Limb (tissue), 2 donors: ENCODE data around the gene PKP3.
"Not testable (repeated sequence)": the region's sequence is repeated elsewhere in the genome, so short reads cannot be mapped to it uniquely, and the experiment has no call there.

Experiments
- DNase-seq, 2 donors: peaks; one replicate each; pipeline ENCODE4 v3.0.0-alpha.2; 2016; ENCODE audit errors: extremely low spot score in 2 of 2

Gene PKP3

DNA sequence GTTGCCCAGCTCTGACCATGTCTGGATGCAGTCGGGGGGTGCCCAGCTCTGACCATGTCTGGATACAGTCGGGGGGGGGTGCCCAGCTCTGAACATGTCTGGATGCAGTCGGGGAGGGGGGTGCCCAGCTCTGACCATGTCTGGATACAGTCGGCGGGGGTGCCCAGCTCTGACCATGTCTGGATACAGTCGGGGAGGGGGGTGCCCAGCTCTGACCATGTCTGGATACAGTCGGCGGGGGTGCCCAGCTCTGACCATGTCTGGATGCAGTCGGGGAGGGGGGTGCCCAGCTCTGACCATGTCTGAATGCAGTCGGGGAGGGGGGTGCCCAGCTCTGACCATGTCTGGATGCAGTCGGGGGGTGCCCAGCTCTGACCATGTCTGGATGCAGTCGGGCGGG, 16.7 kb downstream of the PKP3 start:
- DNase-seq = not testable (repeated sequence)

GRCh38 chr11:411520-411919, 17.5 kb downstream of the PKP3 start:
- DNase-seq = not testable (repeated sequence)

DNA sequence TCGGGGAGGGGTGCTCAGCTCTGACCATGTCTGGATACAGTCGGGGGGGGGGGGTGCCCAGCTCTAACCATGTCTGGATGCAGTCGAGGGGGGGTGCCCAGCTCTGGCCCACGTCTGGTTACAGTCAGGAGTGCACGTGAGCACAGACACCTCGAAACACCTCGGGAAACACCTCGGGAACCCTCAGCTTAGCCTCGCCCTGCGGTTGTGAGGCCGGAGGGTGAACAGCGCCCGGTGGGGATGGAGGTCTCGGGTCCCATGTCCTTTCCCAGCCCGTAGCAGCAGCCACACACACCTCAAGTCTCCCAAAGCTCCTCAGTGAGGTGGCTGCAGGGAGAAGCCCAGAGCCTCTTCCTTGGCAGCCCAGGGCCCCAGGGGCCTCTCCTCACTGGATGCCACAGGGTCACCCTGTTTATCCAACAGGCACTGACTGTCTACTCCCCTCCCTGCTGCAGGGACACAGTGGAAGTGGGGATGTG, 18.7 kb downstream of the PKP3 start:
- no peak for DNase-seq

DNA sequence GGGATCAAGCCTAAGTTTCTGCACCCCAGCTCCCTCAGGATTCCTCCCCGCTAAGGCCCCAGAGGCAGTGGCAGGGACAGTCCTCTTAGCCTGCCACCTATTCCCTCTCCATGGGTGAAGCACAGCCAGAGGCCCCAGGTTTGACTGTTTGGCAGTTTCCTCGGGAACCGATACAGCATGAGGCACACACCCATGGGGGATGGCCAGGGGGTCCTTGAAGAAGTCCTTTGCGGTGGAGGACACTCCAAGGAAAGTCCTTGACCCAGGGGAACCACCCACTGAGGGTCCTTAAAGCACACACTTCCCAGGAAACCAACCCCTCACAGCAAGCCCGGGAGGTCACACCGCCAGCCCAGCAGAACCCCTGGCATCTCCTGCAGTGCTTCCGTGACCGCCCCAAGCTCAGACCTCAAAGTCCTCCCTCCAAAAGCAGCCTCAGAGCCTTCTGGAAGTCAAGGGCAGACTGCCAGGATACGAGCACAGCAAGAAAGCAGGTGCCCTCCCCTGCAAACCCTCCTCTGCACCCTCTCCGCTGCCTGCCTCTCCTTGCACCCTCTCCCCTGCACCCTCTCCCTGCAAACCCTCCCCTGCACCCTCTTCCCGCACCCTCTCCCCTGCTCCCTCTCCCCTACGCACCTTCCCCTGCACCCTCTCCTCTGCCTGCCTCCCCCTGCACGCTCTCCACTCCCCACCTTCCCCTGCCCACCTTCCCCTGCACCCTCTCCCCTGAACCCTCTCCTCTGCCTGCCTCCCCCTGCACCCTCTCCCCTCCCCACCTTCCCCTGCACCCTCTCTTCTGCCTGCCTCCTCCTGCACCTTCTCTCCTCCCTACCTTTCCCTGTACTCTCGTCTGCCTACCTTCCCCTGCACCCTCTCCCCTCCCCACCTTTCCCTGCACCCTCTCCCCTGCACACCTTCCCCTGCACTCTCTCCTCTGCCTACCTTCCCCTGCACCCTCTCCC, 19.4 kb downstream of the PKP3 start:
- no peak for DNase-seq

DNA sequence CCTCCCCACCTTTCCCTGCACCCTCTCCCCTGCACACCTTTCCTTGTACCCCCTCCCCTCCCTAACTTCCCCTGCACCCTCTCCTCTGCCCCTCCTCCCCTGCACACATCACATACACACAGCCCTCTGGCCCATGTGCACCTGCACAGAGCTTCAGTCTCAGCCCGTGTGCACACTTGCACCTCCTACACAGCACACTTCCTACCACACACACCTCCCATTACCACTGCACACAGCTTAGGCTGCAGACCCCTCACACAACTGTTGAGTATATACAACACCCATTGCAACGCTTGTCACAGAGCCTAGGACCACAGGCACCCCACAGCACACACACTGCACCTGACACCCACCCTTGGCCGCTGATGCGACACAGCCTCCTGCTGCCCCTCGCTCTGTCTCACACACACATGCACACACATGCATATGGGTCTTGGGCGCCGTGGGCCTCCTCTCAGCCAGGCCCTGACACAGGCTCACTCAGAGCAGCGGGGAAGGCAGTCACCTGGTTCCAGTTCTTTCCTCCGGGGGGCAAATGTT, 20.4 kb downstream of the PKP3 start:
- DNase-seq = no peak

DNA sequence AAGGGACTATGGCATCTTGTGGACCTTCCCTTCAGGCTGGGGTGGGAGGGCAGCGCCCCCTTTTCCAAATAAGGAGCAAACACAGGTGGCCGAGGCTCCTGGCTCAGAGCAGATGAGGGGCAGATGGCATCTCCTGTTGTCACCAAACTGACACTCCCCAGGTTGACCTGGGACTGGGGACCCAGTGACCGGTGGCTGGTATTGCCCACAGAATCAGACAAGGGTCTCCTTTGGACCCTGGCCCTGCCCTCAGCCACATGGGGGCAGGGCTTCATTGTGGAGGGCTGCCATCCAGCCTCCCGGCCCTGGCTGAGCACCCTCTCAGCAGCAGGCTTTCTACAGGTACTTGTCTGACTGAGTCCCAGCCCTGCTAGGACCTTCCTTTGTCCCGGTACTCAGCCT, 21.6 kb downstream of the PKP3 start:
- DNase-seq = no peak

GRCh38 chr11:416051-416756, 22.2 kb downstream of the PKP3 start:
- DNase-seq = no peak

GRCh38 chr11:416757-417621, 23.0 kb downstream of the PKP3 start:
- no peak for DNase-seq

DNA sequence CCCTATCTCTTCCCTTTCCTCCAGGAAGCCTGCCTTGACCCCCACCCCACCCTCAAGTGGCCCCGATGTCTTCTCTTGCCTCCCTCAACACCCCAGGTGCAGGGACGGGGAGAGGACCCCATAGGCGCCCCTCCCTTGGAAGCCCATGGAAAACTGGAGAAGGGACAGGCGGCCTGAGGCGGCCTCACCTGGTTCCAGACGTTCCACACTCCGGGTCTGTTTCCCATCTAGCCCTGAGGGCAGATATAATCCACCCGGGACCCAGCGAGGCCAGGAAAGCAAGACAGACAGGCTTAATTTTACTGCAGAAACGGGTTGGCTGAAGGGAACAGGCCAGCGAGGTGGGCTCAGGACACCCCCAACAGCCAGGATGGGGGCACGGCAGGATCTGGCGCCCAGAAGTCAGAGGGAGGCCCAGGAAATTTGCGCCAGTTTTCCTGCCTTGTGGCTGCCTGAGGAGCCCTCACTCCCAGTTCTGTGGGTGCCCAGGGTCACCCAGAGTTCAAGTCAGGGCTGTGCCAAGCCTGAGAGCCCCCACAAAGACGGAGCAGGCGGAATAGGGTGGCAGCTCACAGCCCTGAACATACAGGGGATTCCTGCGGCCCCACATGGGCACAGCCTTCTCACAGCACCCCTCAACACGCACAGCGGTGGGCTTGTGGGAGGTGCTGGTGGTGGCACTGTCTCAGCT, 23.8 kb downstream of the PKP3 start:
- DNase-seq = no peak

- no peak for DNase-seq
Observed at GRCh38 chr11:418343-419247, 24.6 kb downstream of the PKP3 start.

DNA sequence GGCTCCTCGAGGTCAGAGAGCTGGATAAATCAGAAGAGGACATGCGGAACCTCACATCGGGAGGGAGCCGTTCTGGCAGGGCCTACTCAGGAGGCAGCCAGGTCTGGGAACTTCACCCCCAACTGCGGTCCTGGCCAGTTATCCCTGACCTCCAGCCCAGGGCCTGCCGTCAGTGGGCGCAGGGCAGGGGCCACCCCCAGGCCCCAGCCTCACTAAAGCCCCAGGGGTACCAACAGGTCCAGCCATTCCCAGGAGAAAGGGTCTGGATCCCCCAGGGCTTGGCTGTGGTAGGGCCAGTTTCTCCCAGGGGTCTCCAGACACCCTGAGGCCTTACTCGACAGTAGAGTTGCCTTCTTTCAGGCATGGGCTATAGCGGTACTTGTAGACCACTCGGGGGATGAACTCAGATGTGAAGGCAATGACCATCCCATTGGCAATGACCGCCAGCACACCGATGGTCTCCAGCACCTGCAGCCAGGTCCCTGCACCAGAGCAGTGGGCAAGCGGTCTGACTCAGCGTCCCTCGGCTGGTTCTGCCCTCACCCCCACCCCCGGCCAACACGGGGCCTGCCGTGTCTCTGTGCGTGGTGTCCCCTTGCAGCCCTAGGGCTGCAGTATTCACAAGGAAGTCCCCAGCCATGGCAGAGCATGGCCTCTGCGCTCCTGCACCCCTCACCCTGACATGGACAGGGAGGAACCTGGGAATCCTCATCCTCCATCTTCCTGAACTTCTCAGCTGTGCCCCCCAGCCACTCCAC, 25.4 kb downstream of the PKP3 start:
- DNase-seq = no peak

DNA sequence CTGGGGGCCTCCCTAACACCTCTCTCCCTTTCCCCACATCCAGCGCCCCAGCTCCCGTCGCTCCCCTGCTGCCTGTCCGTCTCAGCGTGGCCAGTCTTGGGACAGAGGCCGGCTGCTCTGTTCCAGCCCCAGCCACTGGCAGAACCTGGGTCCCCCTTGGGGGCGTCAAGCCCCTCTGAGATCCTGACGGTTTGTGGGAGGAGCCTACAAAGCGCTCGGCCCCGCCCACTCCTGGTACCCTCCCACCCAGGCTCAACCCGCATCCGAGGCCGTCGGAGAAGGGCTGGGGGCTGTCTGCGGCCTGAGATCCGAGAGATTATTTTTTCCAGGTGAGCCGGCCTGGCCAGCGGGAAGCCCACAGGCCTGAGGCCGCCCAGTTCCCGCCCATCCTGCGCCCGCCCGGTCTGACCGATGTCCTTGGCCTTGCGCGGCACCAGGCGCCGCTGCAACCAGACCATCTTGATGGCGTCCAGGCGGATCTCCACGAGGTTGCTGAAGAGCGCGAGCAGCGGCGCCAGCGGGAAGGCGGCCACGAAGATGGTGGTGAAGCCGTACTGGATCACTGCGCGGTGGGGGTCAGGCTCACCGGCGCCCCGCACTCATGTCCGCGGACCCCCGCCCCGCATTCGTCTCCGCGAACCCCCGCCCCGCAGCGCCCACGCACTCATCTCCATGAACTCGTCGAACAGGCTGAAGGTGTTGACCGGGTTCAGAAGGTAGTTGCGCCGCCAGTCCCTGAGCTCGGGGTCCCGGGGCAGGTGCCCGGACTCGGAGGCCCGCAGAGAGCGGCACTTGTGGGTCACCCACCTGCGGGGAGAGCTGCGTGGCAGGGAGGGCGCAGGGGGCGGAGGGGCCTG, 26.3 kb downstream of the PKP3 start:
- no peak for DNase-seq

DNA sequence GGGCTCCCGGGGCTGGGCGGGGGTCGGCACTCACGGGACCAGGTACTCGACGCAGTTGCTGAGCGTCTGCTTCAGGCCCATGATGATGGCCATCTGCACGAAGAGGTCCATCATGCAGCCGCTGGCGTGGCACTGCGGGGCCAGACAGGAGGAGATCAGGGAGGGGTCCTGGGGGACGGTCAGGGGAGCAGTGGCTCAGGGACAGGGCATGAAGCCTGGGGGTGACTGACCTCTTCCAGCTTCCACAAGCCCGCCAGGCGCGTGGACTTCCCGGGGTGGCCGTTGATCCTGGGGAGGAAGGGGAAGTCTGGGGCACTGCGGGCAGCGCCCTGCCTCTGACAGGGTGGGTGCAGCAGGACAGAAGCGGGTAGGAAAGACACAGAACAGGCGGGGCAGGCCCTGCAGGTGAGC, 26.9 kb downstream of the PKP3 start:
- no peak for DNase-seq

DNA sequence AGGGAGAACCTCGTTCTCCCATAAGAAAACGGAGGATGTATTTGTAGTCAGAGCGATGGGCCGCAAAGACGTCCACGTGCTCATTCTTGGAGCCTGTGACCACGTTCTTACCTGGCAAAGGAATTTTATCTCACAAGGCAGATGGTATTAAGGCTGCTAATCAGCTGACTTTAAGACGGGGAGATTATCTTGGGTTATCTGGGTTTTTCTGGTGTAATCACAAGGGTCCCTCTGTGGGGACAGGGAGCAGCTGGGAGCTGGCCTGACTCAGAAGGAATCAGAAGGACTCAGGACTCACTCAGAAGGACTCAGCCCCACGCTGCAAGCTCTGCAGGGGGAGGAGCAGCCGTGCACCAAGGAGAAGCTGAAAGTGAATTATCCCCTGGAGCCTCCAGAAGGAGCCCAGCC, 28.2 kb downstream of the PKP3 start:
- DNase-seq = no peak

GRCh38 chr11:424232-424631, 30.2 kb downstream of the PKP3 start:
- DNase-seq = no peak

DNA sequence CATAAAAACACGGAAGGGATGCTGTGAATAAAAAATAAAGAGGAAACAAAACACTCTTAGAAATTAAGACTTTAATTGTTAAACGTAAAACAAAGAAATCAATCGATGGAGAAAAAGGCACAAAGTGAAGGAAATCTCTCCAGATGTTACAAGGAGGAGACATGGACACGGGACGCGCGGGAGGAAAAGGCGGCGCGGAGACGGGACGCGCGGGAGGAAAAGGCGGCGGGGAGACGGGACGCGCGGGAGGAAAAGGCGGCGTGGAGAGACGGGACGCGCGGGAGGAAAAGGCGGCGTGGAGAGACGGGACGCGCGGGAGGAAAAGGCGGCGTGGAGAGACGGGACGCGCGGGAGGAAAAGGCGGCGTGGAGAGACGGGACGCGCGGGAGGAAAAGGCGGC, 30.8 kb downstream of the PKP3 start:
- DNase-seq = not testable (repeated sequence)

DNA sequence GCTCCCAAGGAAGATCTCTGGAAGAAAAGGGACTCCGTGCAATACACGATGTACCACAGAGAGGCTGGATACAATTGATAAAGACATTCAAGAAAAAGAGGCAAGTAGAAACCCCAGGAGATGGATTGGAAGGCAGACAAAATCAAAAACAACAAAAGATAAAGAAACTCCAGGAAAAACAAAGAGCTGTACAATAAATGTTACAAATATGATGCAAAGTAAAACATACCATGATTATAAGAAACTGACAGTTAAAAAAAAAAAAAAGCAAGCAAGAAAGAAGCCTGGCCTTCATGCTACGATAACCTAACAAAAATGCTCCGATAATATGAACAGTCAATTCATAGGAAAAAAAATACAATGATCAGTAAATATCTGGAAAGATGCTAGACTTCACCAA, 31.3 kb downstream of the PKP3 start:
- no peak for DNase-seq

GRCh38 chr11:426851-427250, 32.8 kb downstream of the PKP3 start:
- no peak for DNase-seq
